ENCODE data around the gene NADK. TPM values are rescaled to one million over a fixed set of nuclear protein-coding genes. Genes with fewer than 3 reads are reported as not detected.

NADK gene
- total RNA-seq, 1 donor from 2014 or later, result 66.0 TPM

- H3K36me3 Mint-ChIP-seq (ENCODE audit: unreplicated experiment), result no peaks in the 10 kb centered on the region
- H3K4me1 Mint-ChIP-seq (ENCODE audit: low read depth, unreplicated experiment), result peaks cover 14% of the 10 kb centered on the region
- TF ChIP-seq CTCF (IDR thresholded peaks at IDR 0.05; ENCODE audit: partially characterized antibody, unreplicated experiment), result no peak
- H3K9me3 Mint-ChIP-seq (ENCODE audit: unreplicated experiment), result peaks cover 24% of the 10 kb centered on the region
- H3K27ac Mint-ChIP-seq (ENCODE audit: unreplicated experiment), result no peak overlapping the region
- peaks cover 24% of the 10 kb centered on the region for H3K27me3 Mint-ChIP-seq (ENCODE audit: unreplicated experiment)
- no peak for DNase-seq
- H3K4me3 Mint-ChIP-seq (ENCODE audit: unreplicated experiment), result no peak overlapping the region
Measured at GRCh38 chr1:1782399-1783221, 4.3 kb upstream of the NADK start.

GRCh38 chr1:1781526-1781903, 3.2 kb upstream of the NADK start:
- no peaks in the 10 kb centered on the region for H3K36me3 Mint-ChIP-seq (ENCODE audit: unreplicated experiment)
- peaks cover 21% of the 10 kb centered on the region for H3K9me3 Mint-ChIP-seq (ENCODE audit: unreplicated experiment)
- no peak for DNase-seq
- no peak for TF ChIP-seq CTCF (IDR thresholded peaks at IDR 0.05; ENCODE audit: partially characterized antibody, unreplicated experiment)
- H3K27ac Mint-ChIP-seq (ENCODE audit: unreplicated experiment), result no peak overlapping the region
- H3K4me1 Mint-ChIP-seq (ENCODE audit: low read depth, unreplicated experiment), result peaks cover 12% of the 10 kb centered on the region
- peaks cover 25% of the 10 kb centered on the region for H3K27me3 Mint-ChIP-seq (ENCODE audit: unreplicated experiment)
- H3K4me3 Mint-ChIP-seq (ENCODE audit: unreplicated experiment), result no peak overlapping the region

- Mint-ChIP-seq H3K36me3 (ENCODE audit: unreplicated experiment) (no peaks in the 10 kb centered on the region), H3K27me3 (ENCODE audit: unreplicated experiment) (peaks cover 25% of the 10 kb centered on the region), H3K4me1 (ENCODE audit: low read depth, unreplicated experiment) (peaks cover 15% of the 10 kb centered on the region), H3K9me3 (ENCODE audit: unreplicated experiment) (peaks cover 21% of the 10 kb centered on the region), H3K27ac (ENCODE audit: unreplicated experiment) (no peak overlapping the region), H3K4me3 (ENCODE audit: unreplicated experiment) (no peak overlapping the region)
- DNase-seq, result no peak
- TF ChIP-seq CTCF (IDR thresholded peaks at IDR 0.05; ENCODE audit: partially characterized antibody, unreplicated experiment), result no peak
Measured at GRCh38 chr1:1780598-1781525, 2.6 kb upstream of the NADK start.

- Mint-ChIP-seq H3K4me3 (ENCODE audit: unreplicated experiment) (peak overlapping the region; percentile 59), H3K4me1 (ENCODE audit: low read depth, unreplicated experiment) (peaks cover 21% of the 10 kb centered on the region), H3K27ac (ENCODE audit: unreplicated experiment) (peak overlapping the region; percentile 48), H3K9me3 (ENCODE audit: unreplicated experiment) (peaks cover 21% of the 10 kb centered on the region), H3K36me3 (ENCODE audit: unreplicated experiment) (no peaks in the 10 kb centered on the region), H3K27me3 (ENCODE audit: unreplicated experiment) (peaks cover 25% of the 10 kb centered on the region)
- no peak for TF ChIP-seq CTCF (IDR thresholded peaks at IDR 0.05; ENCODE audit: partially characterized antibody, unreplicated experiment)
- no peak for DNase-seq
Measured at GRCh38 chr1:1779691-1780597, 1.7 kb upstream of the NADK start.
